HEK293T (cell line): ENCODE data around the gene PPP1R37.

Experiments
- BHLHE40 ChIP-seq: fragments of 450-650 bp; IDR thresholded peaks from 2 replicates; pipeline ENCODE4 v1.6.1; 2016; ENCODE audit warnings: mild to moderate bottlenecking, moderate library complexity, borderline replicate concordance
- FOXK2 ChIP-seq: fragments of 450-650 bp; IDR thresholded peaks from 2 replicates; pipeline ENCODE4 v1.6.1; 2016; ENCODE audit warnings: mild to moderate bottlenecking
- FOXM1 ChIP-seq: fragments of 450-650 bp; IDR thresholded peaks from 2 replicates; pipeline ENCODE4 v1.6.1; 2017; ENCODE audit warnings: mild to moderate bottlenecking, borderline replicate concordance
- ZNF384 ChIP-seq: fragments of 450-650 bp; IDR thresholded peaks from 2 replicates; pipeline ENCODE4 v1.6.1; 2016

- TF ChIP-seq FOXM1 = no peak
- TF ChIP-seq ZNF384 = no peak
- TF ChIP-seq FOXK2 = no peak
- TF ChIP-seq BHLHE40 = no peak
Observed at GRCh38 chr19:45159971-45160324, 67.0 kb downstream of the PPP1R37 start.
